ENCODE data around the gene PAMR1. TPM values are rescaled to one million over a fixed set of nuclear protein-coding genes. Genes with fewer than 3 reads are reported as not detected.

The PAMR1 gene
- total RNA-seq, 1 donor from 2014 or later: 0.82 TPM

DNA sequence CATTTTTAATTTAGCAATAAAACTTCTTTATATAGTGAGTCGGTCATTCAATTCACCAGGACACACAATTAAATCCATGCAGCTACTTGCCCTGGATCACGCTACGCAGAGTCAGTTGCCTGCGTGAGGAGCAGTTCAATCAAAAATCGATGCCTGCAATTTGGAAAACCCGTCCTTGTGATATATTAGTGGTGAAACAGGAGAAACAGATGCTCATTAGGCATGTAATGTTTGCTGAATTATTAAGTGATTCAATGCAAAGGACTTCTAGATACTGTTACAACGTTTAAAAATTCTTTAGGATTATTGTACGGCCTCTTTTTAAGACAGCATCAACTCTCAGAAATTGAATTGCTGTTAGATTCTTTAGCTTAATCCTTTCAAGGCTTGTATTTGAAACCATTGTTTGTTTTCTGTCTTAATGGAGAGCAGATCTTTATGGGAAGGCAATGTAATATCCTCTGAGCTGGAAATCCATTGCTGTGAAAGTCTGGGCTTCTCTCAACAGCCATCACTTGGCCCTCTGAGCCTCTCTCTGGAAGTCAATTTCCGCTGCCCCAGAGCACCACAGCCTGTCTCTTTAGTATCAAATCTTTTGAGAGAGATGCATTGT is 20.1 kb upstream of the PAMR1 start:
- no peak overlapping the region for H3K27ac Mint-ChIP-seq (ENCODE audit: unreplicated experiment)
- no peak overlapping the region for H3K4me3 Mint-ChIP-seq (ENCODE audit: unreplicated experiment)
- DNase-seq (ENCODE audit: low spot score): no peak
- no peaks in the 10 kb centered on the region for H3K9me3 Mint-ChIP-seq (ENCODE audit: unreplicated experiment)
- peaks cover 2% of the 10 kb centered on the region for H3K27me3 Mint-ChIP-seq (ENCODE audit: unreplicated experiment)
- no peaks in the 10 kb centered on the region for H3K4me1 Mint-ChIP-seq (ENCODE audit: unreplicated experiment)
- no peaks in the 10 kb centered on the region for H3K36me3 Mint-ChIP-seq (ENCODE audit: low read depth, unreplicated experiment)
- TF ChIP-seq, protein P1, sequence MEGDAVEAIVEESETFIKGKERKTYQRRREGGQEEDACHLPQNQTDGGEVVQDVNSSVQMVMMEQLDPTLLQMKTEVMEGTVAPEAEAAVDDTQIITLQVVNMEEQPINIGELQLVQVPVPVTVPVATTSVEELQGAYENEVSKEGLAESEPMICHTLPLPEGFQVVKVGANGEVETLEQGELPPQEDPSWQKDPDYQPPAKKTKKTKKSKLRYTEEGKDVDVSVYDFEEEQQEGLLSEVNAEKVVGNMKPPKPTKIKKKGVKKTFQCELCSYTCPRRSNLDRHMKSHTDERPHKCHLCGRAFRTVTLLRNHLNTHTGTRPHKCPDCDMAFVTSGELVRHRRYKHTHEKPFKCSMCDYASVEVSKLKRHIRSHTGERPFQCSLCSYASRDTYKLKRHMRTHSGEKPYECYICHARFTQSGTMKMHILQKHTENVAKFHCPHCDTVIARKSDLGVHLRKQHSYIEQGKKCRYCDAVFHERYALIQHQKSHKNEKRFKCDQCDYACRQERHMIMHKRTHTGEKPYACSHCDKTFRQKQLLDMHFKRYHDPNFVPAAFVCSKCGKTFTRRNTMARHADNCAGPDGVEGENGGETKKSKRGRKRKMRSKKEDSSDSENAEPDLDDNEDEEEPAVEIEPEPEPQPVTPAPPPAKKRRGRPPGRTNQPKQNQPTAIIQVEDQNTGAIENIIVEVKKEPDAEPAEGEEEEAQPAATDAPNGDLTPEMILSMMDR (IDR thresholded peaks at IDR 0.05; ENCODE audit: unreplicated experiment): no peak

DNA sequence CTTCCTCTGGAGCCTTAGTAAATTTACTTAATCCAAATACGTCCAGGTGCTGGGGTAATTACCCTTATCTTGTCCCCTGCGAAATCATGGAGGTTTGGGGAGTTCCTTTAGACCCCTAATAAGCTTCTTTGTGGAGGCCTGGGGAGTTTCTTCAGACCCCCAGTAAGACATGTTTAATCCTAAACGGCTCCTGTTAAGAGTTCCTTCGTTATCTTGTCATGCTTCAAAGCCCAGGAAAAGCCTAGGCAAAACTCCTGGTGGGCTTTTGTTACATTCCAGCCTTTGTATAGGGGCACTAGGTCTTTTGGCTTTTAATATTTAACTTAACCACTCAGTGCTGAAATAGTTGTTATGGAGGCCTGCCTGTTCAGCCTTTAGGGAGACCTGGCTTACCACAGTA is 18.1 kb upstream of the PAMR1 start:
- Mint-ChIP-seq H3K4me3 (ENCODE audit: unreplicated experiment) (no peak overlapping the region), H3K27me3 (ENCODE audit: unreplicated experiment) (peaks cover 2% of the 10 kb centered on the region), H3K4me1 (ENCODE audit: unreplicated experiment) (no peaks in the 10 kb centered on the region), H3K9me3 (ENCODE audit: unreplicated experiment) (no peaks in the 10 kb centered on the region), H3K27ac (ENCODE audit: unreplicated experiment) (no peak overlapping the region), H3K36me3 (ENCODE audit: low read depth, unreplicated experiment) (no peaks in the 10 kb centered on the region)
- TF ChIP-seq, protein P1 (IDR thresholded peaks at IDR 0.05; ENCODE audit: unreplicated experiment): no peak
- no peak for DNase-seq (ENCODE audit: low spot score)

DNA sequence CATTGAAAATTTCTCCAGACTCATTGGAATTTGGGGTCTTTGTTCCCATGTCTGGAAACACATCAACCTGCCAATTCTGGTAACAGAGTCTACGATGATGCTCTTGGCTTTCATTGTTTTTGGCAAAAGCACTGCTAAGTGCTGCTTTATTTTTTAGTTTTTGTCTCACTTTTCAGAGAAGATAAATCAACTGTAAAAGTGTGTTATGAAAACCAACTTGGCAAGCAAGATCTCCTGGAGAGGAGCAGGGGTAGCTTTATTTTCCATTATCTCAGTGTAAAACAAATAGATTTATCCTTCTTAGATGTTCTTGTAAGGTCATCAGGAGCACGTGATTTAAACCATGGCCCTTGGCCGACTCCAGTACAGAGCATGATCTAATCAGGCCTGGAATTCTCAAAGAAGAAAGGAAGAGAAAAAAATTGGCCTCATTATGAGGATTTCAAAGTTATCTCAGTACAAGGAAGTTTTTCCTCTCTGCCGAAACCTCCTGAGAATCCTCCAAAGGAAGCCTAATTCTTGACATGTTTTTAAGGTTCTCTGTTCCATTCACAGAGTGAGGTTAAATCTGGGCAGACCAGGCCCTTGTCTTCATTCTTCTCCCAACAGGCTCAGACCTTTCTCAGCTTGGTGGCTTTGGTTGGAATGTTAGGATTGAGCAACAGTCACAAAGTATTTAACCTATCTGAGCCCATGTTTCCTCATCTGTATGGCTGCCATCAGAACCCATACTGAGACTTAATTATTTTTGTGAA is 16.4 kb upstream of the PAMR1 start:
- no peak overlapping the region for H3K27ac Mint-ChIP-seq (ENCODE audit: unreplicated experiment)
- no peaks in the 10 kb centered on the region for H3K9me3 Mint-ChIP-seq (ENCODE audit: unreplicated experiment)
- no peak for DNase-seq (ENCODE audit: low spot score)
- peaks cover 2% of the 10 kb centered on the region for H3K27me3 Mint-ChIP-seq (ENCODE audit: unreplicated experiment)
- TF ChIP-seq, protein P1 (IDR thresholded peaks at IDR 0.05; ENCODE audit: unreplicated experiment): no peak
- H3K36me3 Mint-ChIP-seq (ENCODE audit: low read depth, unreplicated experiment): no peaks in the 10 kb centered on the region
- no peak overlapping the region for H3K4me3 Mint-ChIP-seq (ENCODE audit: unreplicated experiment)
- H3K4me1 Mint-ChIP-seq (ENCODE audit: unreplicated experiment): no peaks in the 10 kb centered on the region

GRCh38 chr11:35540526-35540925 is 15.1 kb upstream of the PAMR1 start:
- no peak for DNase-seq (ENCODE audit: low spot score)
- Mint-ChIP-seq H3K9me3 (ENCODE audit: unreplicated experiment) (no peaks in the 10 kb centered on the region), H3K4me3 (ENCODE audit: unreplicated experiment) (no peak overlapping the region), H3K4me1 (ENCODE audit: unreplicated experiment) (no peaks in the 10 kb centered on the region), H3K27ac (ENCODE audit: unreplicated experiment) (no peak overlapping the region), H3K36me3 (ENCODE audit: low read depth, unreplicated experiment) (no peaks in the 10 kb centered on the region), H3K27me3 (ENCODE audit: unreplicated experiment) (peaks cover 2% of the 10 kb centered on the region)
- TF ChIP-seq, protein P1 (IDR thresholded peaks at IDR 0.05; ENCODE audit: unreplicated experiment): no peak

DNA sequence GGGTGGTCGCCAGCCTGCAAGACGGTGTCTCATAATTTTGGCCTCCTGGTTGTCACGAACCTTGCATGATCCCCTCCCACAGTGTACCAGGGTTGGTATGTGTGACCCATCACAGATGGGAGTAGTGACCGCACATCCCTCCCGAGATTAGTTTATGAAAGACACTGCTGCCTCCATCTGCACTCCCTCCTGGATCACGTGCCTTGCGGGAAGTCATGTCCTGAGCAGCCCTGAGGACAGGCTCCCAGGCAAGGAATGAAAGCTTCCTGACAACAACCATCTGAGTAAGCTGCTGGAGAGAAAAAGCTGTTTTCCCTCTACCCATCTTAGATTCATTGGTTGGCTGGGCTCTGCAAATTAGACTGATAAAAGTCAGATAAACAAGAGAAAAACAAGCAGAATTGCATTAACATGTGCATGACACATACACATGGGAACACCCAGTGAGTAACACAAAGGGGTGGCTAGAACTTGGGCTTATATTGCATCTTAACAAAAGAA is 14.4 kb upstream of the PAMR1 start:
- DNase-seq (ENCODE audit: low spot score): no peak
- Mint-ChIP-seq H3K27ac (ENCODE audit: unreplicated experiment) (no peak overlapping the region), H3K27me3 (ENCODE audit: unreplicated experiment) (peaks cover 2% of the 10 kb centered on the region), H3K4me1 (ENCODE audit: unreplicated experiment) (no peaks in the 10 kb centered on the region), H3K4me3 (ENCODE audit: unreplicated experiment) (no peak overlapping the region), H3K9me3 (ENCODE audit: unreplicated experiment) (no peaks in the 10 kb centered on the region), H3K36me3 (ENCODE audit: low read depth, unreplicated experiment) (no peaks in the 10 kb centered on the region)
- TF ChIP-seq, protein P1 (IDR thresholded peaks at IDR 0.05; ENCODE audit: unreplicated experiment): no peak
